Adrenal gland (tissue), 5 donors: ENCODE measurements around the gene UQCRH.

Experiments
- CTCF ChIP-seq, 6 experiments: fragments of 450-650 bp in 4 of 6; fragments of 200-600 bp in 2 of 6; sonication (generic) in 1 of 6; IDR thresholded peaks; 1 replicate in 5 of 6; 2 replicates in 1 of 6; pipeline versions ENCODE4 v1.5.1 to v1.8.0; 2016 to 2021; ENCODE audit warnings: antibody characterized with exemption in 6 of 6, mild to moderate bottlenecking in 2 of 6, moderate library complexity in 1 of 6
- POLR2A ChIP-seq, 2 donors: fragments of 450-650 bp; IDR thresholded peaks; one replicate each; pipeline ENCODE4 v1.6.1; 2017; ENCODE audit warnings: antibody characterized with exemption in 2 of 2, mild to moderate bottlenecking in 2 of 2, moderate library complexity in 1 of 2
- donor health status: DM: no; HTN: no; CAD: no.

DNA sequence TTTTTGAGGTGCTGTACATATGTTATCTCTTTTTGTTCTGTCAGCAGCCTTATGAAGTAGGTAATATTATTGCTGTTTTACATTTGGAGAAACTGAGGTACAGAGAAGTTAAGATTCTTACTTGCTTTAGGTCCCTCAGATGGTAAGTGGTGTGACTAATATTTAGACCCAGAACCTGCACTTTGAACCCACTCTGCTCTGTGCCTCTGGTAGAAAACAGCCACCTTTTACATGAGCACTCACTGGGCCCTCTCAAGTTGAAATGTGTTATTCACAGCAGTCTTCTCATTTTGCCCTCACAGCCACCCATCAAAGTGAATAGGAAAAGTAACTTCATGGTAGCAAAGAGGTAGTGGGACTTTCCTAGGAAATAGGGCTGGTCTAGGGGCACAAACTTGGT is 41.8 kb downstream of the UQCRH start:
- no peak for TF ChIP-seq CTCF (IDR thresholded peaks at IDR 0.05)
- TF ChIP-seq POLR2A (IDR thresholded peaks at IDR 0.05), result no peak
